AG04449 (cell line): ENCODE results near the gene LYSMD1.

Source experiments
- CTCF ChIA-PET: fragments of 350-600 bp; formaldehyde crosslinking; extraction: SDS; loops from one replicate; lab custom pipeline; 2021; ENCODE audit warnings: antibody characterized with exemption; lab: Yijun Ruan, JAX
- POLR2A ChIA-PET: fragments of 400-600, 350-600 bp; formaldehyde crosslinking; extraction: SDS; loops from one replicate; lab custom pipeline; 2020; ENCODE audit warnings: antibody characterized with exemption, inconsistent platforms; lab: Yijun Ruan, JAX
- DNase-seq: peaks from one replicate; pipeline ENCODE4 v3.0.0-alpha.2; 2010; ENCODE audit warnings: low read depth, low spot score
- H3K4me3 ChIP-seq: 2 replicates; pipeline ENCODE4 v1.5.1; 2011; ENCODE audit warnings: low read depth, mild to moderate bottlenecking, control low read depth, low read length
- TF ChIP-seq, protein P1 (sequence below): IDR thresholded peaks from one replicate; pipeline ENCODE4 v1.5.1; 2011; ENCODE audit warnings: mild to moderate bottlenecking, moderate library complexity, low read length, control low read depth, inconsistent platforms; ENCODE audit not compliant: insufficient read depth; ENCODE audit errors: missing control alignments

LYSMD1 gene

DNA sequence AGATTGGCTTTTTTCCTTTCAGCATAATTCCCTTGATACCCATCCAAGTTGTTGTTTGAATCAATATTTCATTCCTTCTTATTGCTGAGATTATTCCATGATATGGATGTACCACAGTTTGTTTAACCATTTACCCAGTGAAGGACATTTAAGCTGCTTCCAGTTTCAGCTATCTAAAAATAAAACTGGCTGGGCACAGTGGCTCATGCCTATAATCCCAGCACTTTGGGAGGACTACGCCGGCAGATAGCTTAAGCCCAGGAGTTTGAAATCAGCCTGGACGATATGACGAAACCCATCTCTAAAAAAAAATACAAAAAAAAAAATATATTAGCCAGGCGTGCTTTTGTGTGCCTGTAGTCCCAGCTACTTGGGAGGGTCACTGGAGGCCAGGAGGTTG lies 51.8 kb downstream of the LYSMD1 start:
- ChIA-PET POLR2A (no interaction called here), CTCF (interaction anchor here (1.2 to 4.9 kb wide), 2 partner anchors 14 to 26 kb away, joined by 3 to 58 read pairs; no protein-coding TSS in a partner anchor)
- H3K4me3 ChIP-seq = no peak overlapping the region
- DNase-seq = no peak
- TF ChIP-seq, protein P1, sequence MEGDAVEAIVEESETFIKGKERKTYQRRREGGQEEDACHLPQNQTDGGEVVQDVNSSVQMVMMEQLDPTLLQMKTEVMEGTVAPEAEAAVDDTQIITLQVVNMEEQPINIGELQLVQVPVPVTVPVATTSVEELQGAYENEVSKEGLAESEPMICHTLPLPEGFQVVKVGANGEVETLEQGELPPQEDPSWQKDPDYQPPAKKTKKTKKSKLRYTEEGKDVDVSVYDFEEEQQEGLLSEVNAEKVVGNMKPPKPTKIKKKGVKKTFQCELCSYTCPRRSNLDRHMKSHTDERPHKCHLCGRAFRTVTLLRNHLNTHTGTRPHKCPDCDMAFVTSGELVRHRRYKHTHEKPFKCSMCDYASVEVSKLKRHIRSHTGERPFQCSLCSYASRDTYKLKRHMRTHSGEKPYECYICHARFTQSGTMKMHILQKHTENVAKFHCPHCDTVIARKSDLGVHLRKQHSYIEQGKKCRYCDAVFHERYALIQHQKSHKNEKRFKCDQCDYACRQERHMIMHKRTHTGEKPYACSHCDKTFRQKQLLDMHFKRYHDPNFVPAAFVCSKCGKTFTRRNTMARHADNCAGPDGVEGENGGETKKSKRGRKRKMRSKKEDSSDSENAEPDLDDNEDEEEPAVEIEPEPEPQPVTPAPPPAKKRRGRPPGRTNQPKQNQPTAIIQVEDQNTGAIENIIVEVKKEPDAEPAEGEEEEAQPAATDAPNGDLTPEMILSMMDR = no peak
